ENCODE measurements around the gene BCCIP.

BCCIP gene

GRCh38 chr10:125824736-125825135, 1.4 kb downstream of the BCCIP start:
- TF ChIP-seq CTCF (IDR thresholded peaks at IDR 0.05; ENCODE audit: low read depth, low read length) (no peak), POLR2A (IDR thresholded peaks at IDR 0.05; ENCODE audit: extremely low read depth, insufficient read length) (no peak), MYC (IDR thresholded peaks at IDR 0.05; ENCODE audit: low read depth, low read length) (no peak), MAX (IDR thresholded peaks at IDR 0.05; ENCODE audit: low read depth, low read length) (no peak)
- peak; percentile 19 for DNase-seq (ENCODE audit: low read depth)
- H3K4me3 ChIP-seq (ENCODE audit: low read depth, low read length): peak overlapping the region; percentile 92

GRCh38 chr10:125827133-125827532, 3.8 kb downstream of the BCCIP start:
- peak; percentile 15 for DNase-seq (ENCODE audit: low read depth)
- H3K4me3 ChIP-seq (ENCODE audit: low read depth, low read length): peak overlapping the region; percentile 8
- TF ChIP-seq POLR2A (IDR thresholded peaks at IDR 0.05; ENCODE audit: extremely low read depth, insufficient read length) (no peak), MYC (IDR thresholded peaks at IDR 0.05; ENCODE audit: low read depth, low read length) (no peak)

- no peak for DNase-seq (ENCODE audit: low read depth)
- no peak for TF ChIP-seq MAX (IDR thresholded peaks at IDR 0.05; ENCODE audit: low read depth, low read length)
- no peak for TF ChIP-seq MYC (IDR thresholded peaks at IDR 0.05; ENCODE audit: low read depth, low read length)
- no peak for TF ChIP-seq POLR2A (IDR thresholded peaks at IDR 0.05; ENCODE audit: extremely low read depth, insufficient read length)
- TF ChIP-seq CTCF (IDR thresholded peaks at IDR 0.05; ENCODE audit: low read depth, low read length): no peak
These were observed 5.0 kb downstream of the BCCIP start for GRCh38 chr10:125828311-125828710.

GRCh38 chr10:125836746-125837145, 13.4 kb downstream of the BCCIP start:
- DNase-seq (ENCODE audit: low read depth): no peak
- no peak for TF ChIP-seq CTCF (IDR thresholded peaks at IDR 0.05; ENCODE audit: low read depth, low read length)
- TF ChIP-seq MYC (IDR thresholded peaks at IDR 0.05; ENCODE audit: low read depth, low read length): no peak
- TF ChIP-seq MAX (IDR thresholded peaks at IDR 0.05; ENCODE audit: low read depth, low read length): no peak
- TF ChIP-seq POLR2A (IDR thresholded peaks at IDR 0.05; ENCODE audit: extremely low read depth, insufficient read length): no peak
- H3K4me3 ChIP-seq (ENCODE audit: low read depth, low read length): no peak overlapping the region

More at GRCh38 chr10:125828311-125828710, 5.0 kb downstream of the BCCIP start:
- H3K4me3 ChIP-seq (ENCODE audit: low read depth, low read length): no peak overlapping the region

- DNase-seq (ENCODE audit: low read depth): no peak
- no peak overlapping the region for H3K4me3 ChIP-seq (ENCODE audit: low read depth, low read length)
- TF ChIP-seq MAX (IDR thresholded peaks at IDR 0.05; ENCODE audit: low read depth, low read length) (no peak), POLR2A (IDR thresholded peaks at IDR 0.05; ENCODE audit: extremely low read depth, insufficient read length) (no peak), MYC (IDR thresholded peaks at IDR 0.05; ENCODE audit: low read depth, low read length) (no peak), CTCF (IDR thresholded peaks at IDR 0.05; ENCODE audit: low read depth, low read length) (no peak)
These were observed 15.6 kb downstream of the BCCIP start for GRCh38 chr10:125838802-125839575.

- DNase-seq (ENCODE audit: low read depth): no peak
- H3K4me3 ChIP-seq (ENCODE audit: low read depth, low read length): no peak overlapping the region
- TF ChIP-seq MAX (IDR thresholded peaks at IDR 0.05; ENCODE audit: low read depth, low read length) (no peak), MYC (IDR thresholded peaks at IDR 0.05; ENCODE audit: low read depth, low read length) (no peak), POLR2A (IDR thresholded peaks at IDR 0.05; ENCODE audit: extremely low read depth, insufficient read length) (no peak), CTCF (IDR thresholded peaks at IDR 0.05; ENCODE audit: low read depth, low read length) (no peak)
These were observed 17.1 kb downstream of the BCCIP start for GRCh38 chr10:125840406-125840805.
